GM13977 (cell line): ENCODE results near the gene MAD1L1.

Experiments used
- DNase-seq: peaks from one replicate; pipeline ENCODE4 v3.0.0; 2012; ENCODE audit warnings: low spot score
- CTCF ChIP-seq: IDR thresholded peaks from 2 replicates; pipeline ENCODE4 v1.5.1; 2012; ENCODE audit warnings: mild to moderate bottlenecking, control low read depth; ENCODE audit not compliant: insufficient read depth; ENCODE audit errors: extremely low read depth, missing control alignments
- in situ Hi-C: fragments of 300-500 bp; cut with MboI; formaldehyde crosslinking; loops from one replicate; pipeline ENCODE4 v1.12.0; 2022; ENCODE audit warnings: low sequenced_read_pairs, low pct_unique_long_range_greater_than_20kb, mixed read lengths, inconsistent platforms; ENCODE audit not compliant: unreplicated experiment

MAD1L1 gene

GRCh38 chr7:2070151-2070763, 162.5 kb downstream of the MAD1L1 start:
- TF ChIP-seq CTCF = no peak
- in situ Hi-C loops = no loop called here
- DNase-seq = no peak

GRCh38 chr7:2069472-2069860, 163.3 kb downstream of the MAD1L1 start:
- TF ChIP-seq CTCF = no peak
- in situ Hi-C loops = no loop called here
- no peak for DNase-seq

GRCh38 chr7:2068693-2069471, 163.9 kb downstream of the MAD1L1 start:
- in situ Hi-C loops = no loop called here
- DNase-seq = no peak
- no peak for TF ChIP-seq CTCF

- DNase-seq = no peak
- in situ Hi-C loops = no loop called here
- TF ChIP-seq CTCF = no peak
Observed at GRCh38 chr7:2066251-2066919, 166.4 kb downstream of the MAD1L1 start.

GRCh38 chr7:2065528-2065927, 167.2 kb downstream of the MAD1L1 start:
- no peak for TF ChIP-seq CTCF
- in situ Hi-C loops = no loop called here
- DNase-seq = no peak

- in situ Hi-C loops = no loop called here
- no peak for TF ChIP-seq CTCF
- DNase-seq = no peak
Observed at GRCh38 chr7:2063563-2064260, 169.0 kb downstream of the MAD1L1 start.
